Ureter (tissue), 1 donor: Measurements from ENCODE around the gene WDR62. TPM values are rescaled to one million over a fixed set of nuclear protein-coding genes. Genes with fewer than 3 reads are reported as not detected.

Experiments used
- DNase-seq: peaks from one replicate; pipeline ENCODE4 v3.0.0-alpha.2; 2020; ENCODE audit warnings: low spot score
- total RNA-seq: library from RNA; stranded (reverse); gene quantifications from one replicate; pipeline ENCODE4 v1.2.4, GENCODE V29; 2023
- donor health status: DM: yes; HTN: yes; CAD: no.

WDR62 gene
- total RNA-seq, 1 donor from 2014 or later, result 1.6 TPM

DNA sequence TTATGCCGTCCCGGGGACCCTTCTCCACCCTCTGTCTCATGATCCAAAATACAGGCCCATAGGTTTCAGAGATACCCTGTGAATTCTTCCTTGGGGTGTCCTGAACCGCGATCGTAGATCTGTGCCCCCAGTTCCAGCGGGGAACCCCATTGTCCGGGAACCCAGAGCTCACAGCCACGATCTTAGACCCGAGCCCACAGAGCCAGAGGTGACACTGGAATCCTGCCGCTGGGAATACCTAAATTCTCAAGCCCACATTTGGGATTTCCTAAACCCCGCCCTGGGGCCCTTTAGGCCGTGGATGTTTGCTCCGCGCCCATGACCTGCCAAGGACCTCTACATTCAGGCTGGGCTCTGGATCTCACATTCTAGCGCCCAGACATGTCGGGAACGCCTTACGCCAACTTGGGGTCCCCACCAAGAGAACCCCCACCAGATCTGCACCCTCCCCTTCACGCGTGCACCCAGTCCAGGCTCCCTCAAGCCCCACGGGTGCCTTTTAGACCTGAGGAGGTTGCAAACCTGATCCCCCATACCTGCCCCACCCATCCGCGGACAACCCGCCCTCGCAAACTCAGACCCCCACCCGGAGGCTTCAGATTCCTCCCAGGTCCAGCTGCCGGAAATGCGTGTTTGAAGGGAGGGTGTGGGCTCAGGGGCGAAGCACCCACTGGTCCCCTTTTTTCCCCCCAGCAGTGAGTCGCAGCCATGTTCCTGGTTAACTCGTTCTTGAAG lies 85.8 kb downstream of the WDR62 start:
- DNase-seq, result peak; percentile 65

DNA sequence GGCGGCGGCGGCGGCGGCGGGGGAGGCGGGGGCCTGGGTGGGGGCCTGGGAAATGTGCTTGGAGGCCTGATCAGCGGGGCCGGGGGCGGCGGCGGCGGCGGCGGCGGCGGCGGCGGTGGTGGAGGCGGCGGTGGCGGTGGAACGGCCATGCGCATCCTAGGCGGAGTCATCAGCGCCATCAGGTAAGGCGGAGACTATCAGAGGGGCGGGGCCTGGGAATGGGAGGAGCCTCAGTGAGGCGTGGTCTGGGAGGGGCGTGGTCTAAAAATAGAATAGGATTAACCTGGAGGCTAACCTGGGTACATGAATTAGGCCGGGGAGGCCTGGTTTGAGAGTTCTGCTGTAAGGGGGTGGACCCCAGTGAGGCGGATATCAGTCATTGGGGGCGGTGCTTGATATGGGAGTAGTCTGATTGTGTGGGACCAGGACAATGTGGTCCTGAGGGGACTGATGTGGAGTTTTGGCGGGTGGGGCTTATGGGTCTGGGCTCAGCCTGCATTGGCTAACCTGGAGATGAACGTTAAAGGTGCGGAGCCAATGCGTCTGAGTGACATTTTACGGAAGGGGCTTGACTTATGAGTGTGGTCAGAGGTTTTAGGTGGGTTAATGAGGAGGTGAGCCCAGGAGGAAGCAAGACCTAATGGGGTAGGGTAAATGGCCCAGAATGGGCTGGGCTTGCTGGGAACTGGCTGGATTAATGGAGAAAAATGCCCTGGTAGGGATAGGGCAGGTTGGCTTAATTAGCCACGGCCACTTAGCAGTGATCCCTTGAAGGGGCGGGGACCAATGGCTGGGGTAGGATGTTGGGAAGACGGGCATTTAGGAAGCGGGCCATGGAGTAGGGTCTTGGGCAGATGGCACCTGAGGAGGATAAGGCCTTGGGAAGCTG lies 86.6 kb downstream of the WDR62 start:
- DNase-seq, result peak; percentile 91

DNA sequence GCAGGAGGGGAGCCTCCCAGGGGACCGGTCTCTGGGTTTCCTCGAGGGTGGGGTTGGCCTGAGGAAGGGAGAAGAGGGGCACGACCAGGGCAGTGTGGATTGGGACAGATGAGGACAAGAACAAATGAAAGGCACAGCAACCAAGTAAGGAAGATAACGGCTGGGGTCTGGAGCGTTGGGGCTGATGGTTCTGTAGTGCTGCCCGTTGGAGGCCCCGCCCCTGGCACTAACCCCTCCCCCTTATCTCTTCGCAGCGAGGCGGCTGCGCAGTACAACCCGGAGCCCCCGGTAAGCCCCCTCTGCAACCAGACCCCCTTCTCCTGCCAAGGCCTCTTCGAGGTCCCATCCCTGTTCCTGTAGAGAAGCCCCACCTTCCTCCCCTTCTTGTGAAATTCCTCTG lies 87.3 kb downstream of the WDR62 start:
- DNase-seq, result no peak

DNA sequence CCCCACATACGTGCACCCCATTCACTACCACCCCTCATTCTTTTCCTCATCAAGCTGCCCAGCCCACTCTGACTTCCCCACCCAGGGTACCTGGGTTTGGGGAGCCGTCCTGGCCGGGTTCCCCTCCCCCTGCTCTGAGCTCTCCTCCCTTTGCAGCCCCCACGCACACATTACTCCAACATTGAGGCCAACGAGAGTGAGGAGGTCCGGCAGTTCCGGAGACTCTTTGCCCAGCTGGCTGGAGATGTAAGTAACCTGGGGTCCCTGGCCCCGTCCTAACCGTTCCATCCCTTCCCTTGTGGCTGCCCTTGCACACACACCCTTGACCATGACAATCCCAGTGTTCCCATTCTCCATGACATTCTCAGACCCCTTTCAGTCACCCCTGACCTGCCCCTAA lies 87.8 kb downstream of the WDR62 start:
- DNase-seq, result no peak

DNA sequence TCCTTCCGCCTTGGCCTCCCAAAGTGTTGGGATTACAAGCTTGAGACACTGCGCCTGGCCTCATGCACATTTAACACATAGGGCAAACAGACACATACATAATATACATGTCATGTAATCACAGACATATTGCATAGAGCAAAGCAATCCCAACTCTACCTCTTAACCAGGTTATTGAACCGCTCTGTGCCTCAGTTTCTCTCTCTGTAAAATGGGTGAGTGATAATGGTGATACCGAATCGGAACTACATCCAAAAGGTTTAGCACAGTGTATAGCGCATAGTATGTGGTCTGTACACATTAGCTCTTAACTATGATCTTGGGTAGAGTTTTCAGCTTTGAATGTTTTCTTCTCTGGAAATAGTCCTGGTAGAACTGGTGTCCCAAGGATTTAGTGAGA lies 89.9 kb downstream of the WDR62 start:
- DNase-seq, result no peak

DNA sequence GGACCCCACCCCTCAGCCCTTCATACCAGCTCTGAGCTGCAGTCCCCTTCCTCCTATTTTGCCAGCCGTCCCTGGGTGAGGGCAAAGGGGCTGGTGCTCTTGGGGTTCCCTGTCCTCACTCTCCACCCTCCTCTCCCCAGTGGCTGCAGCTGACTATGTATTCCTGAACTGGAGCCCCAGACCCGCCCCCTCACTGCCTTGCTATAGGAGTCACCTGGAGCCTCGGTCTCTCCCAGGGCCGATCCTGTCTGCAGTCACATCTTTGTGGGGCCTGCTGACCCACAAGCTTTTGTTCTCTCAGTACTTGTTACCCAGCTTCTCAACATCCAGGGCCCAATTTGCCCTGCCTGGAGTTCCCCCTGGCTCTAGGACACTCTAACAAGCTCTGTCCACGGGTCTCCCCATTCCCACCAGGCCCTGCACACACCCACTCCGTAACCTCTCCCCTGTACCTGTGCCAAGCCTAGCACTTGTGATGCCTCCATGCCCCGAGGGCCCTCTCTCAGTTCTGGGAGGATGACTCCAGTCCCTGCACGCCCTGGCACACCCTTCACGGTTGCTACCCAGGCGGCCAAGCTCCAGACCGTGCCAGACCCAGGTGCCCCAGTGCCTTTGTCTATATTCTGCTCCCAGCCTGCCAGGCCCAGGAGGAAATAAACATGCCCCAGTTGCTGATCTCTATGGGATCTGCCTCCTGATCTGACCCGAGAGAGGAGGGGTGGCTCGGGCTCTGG lies 95.1 kb downstream of the WDR62 start:
- DNase-seq, result no peak

DNA sequence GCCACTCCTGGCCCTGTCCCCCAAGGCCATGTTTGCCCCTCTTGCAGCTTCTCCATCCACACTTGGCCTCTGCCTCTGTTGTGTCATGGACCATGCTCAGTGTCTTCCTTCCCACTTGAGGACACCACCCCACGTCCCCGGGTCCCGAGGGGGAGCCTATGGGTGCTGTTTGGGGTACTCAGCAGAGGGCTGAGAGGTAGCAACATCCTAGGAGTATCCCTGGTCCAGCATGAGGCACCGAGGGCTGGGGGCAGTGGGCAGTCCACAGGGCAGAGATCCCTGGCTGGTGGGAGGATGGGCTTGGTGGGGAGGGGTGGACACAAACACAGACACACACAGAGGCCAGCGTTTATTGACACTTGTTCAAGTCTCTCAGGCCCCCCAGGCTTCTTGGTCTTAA lies 95.9 kb downstream of the WDR62 start:
- no peak for DNase-seq

DNA sequence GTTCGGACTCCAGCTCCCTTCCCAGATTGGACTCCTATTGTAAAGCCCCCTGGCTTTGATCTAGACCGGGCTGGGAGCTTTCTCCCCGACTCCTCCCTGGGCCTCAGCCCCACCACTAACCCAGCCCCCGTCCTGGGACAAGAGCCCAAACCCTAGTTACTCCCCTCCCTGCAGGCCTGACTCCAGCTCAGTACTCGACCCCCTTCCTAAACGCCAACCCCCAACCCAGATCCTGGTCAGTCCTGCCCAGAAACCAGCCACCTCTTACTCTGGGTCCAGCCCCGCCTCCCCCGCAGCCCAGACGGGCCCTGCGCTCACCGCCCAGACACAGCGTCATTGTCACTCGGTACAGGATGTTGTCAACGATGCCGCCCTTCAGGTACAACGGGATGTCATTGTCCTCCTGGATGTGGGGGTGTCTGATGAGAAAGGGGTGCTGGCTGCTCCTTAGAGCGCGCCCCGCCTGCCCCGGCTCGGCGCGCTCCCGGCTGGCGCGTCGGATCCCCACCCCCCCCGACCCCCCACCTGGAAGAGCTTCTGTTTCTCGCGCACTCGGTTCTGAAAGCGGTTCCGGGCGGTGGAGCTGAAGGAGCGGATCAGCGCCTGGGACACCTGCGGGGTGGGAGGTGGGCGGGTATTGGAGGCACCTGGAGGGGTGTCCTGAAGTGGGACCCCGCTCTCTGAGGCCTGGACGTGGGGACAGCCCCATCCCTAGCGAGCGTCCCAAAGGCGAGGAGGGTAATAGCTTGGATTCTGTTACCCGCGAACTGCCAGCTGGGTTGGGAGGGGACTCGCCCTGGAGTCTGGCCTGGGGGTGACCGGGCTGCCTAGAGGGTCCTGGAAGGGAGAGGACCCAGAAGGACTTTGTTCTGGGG lies 96.7 kb downstream of the WDR62 start:
- DNase-seq, result no peak

DNA sequence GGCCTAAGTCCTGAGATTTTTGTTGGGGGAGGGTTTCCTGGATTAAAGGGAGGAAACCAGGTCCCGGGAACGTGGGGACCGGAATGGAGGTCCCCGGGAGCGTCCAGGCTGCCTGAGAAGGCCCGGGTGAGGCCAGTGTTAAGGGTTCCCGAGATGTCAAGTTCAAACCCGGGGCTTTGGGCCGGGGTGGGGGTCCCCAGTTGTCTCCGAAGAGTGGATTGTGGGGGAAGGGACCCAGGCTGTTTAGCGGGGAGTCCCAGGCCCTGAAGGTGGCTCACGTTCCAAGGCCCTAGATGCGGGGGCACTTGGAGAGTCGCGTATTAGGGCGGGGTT lies 97.3 kb downstream of the WDR62 start:
- DNase-seq, result no peak

DNA sequence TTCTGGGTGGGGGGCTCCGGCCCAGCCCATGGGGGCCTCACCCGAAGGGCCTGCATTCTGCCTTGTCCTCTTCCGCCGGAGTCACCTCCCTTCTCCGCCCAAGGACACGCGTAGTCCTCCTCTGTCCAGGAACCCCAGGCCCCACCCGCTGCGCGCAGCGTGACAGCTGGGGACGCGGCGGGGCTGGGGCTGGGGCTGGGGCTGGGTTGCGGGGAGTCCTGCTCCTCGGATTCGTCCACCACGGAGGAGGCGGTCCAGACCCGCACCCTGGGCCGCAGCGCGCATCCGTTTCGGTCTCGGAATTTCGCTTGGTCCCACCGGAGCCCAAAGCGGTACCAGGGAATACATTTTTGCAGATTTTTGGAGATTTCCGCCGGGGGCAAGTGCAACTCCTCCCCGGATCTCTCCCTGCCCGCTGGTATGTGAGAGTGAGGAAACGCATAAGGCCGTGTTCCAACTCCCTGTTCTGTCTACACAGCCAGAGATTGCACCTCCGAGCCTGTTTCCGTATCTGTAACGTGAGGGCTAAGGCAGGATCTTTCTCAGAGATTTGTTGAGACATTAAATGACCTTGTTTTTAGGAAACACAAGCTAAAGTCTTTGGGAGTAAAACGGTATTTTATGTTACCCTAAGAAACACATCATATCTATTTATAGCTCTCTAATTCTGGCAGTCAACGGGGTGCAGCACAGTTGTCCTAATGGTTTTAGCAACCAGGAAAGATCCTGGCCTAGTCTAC lies 97.8 kb downstream of the WDR62 start, which contains the start of gene COX7A1:
COX7A1 (minus strand) TSS at position 96 of the 740 bp plus-strand sequence; CDS start at position 56, 40 bp downstream.
- peak; percentile 68 for DNase-seq

DNA sequence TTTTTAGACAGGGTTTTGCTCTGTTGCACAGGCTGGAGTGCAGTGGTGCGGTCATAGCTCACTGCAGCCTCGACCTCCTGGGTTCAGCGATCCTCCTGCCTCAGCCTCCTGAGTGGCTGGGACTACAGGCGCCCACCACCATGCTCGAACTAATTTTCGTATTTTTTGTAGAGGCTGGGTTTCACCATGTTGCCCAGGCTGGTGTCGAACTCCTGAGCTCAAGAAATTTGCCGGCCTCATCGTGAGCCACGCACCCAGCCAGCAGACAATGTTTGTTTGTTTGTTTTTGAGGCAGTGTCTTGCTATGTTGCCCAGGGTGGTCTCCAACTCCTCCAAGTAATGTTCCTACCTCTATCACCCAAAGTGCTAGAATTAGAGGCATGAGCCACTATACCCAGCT lies 98.4 kb downstream of the WDR62 start:
- DNase-seq, result no peak

Other genes with a start within 250 kb of the WDR62 start
- not detected for gene PRODH2, start 242.1 kb upstream of the WDR62 start, total RNA-seq
- gene NPHS1, start 202.4 kb upstream of the WDR62 start, total RNA-seq, result not detected
- gene KIRREL2, start 198.0 kb upstream of the WDR62 start, total RNA-seq, result not detected
- 6.2 TPM for gene APLP1, start 186.3 kb upstream of the WDR62 start, total RNA-seq
- gene NFKBID, start 154.4 kb upstream of the WDR62 start, total RNA-seq, result 14.1 TPM
- gene HCST, start 152.4 kb upstream of the WDR62 start, total RNA-seq, result 6.8 TPM
- 18.7 TPM for gene TYROBP, start 146.6 kb upstream of the WDR62 start, total RNA-seq
- 9.6 TPM for gene LRFN3, start 118.5 kb upstream of the WDR62 start, total RNA-seq
- 13.8 TPM for gene SDHAF1, start 59.7 kb upstream of the WDR62 start, total RNA-seq
- 4.1 TPM for gene SYNE4, start 46.1 kb upstream of the WDR62 start, total RNA-seq
- gene ALKBH6, start 40.7 kb upstream of the WDR62 start, total RNA-seq, result 23.8 TPM
- gene CLIP3, start 22.0 kb upstream of the WDR62 start, total RNA-seq, result 14.9 TPM
- gene THAP8, start 612 bp upstream of the WDR62 start, total RNA-seq, result 3.8 TPM
- gene OVOL3, start 56.2 kb downstream of the WDR62 start, total RNA-seq, result not detected
- gene POLR2I, start 60.0 kb downstream of the WDR62 start, total RNA-seq, result 49.6 TPM
- gene TBCB, start 60.6 kb downstream of the WDR62 start, total RNA-seq, result 117 TPM
- gene CAPNS1, start 85.2 kb downstream of the WDR62 start, total RNA-seq, result 649 TPM
- 66.7 TPM for gene COX7A1, start 97.5 kb downstream of the WDR62 start, total RNA-seq
- gene ZNF565, start 159.8 kb downstream of the WDR62 start, total RNA-seq, result 7.5 TPM
- gene ZNF146, start 160.2 kb downstream of the WDR62 start, total RNA-seq, result 70.3 TPM